ENCODE results near the gene COL4A5.

DNA sequence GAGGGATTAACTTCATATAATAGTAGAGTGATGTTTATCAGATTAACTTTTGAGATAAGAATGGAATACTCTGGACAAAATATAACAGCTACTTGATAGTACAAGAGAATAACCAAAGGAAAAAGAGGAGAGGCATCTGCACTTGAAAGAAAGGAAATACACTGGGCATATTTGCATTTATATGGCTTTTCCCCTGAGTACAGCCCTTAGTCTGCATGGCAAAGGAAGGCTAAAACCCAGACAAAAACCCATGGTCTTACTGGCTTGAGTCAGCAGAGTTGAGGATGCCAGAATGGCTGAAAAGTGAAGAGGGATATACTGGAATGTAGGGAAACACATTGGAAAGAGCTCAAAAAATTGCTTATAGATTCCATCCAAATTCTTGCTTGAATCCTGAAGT lies 101.6 kb downstream of the COL4A5 start:
- TF ChIP-seq POLR2A (IDR thresholded peaks at IDR 0.05; ENCODE audit: low read depth, low read length) = no peak
- TF ChIP-seq POLR2AphosphoS5 (IDR thresholded peaks at IDR 0.05; ENCODE audit: low read depth, low read length) = no peak
